ENCODE data around the gene EXOC3.
"Not testable (repeated sequence)": the region's sequence is repeated elsewhere in the genome, so short reads cannot be mapped to it uniquely, and the experiment has no call there.

The EXOC3 gene

DNA sequence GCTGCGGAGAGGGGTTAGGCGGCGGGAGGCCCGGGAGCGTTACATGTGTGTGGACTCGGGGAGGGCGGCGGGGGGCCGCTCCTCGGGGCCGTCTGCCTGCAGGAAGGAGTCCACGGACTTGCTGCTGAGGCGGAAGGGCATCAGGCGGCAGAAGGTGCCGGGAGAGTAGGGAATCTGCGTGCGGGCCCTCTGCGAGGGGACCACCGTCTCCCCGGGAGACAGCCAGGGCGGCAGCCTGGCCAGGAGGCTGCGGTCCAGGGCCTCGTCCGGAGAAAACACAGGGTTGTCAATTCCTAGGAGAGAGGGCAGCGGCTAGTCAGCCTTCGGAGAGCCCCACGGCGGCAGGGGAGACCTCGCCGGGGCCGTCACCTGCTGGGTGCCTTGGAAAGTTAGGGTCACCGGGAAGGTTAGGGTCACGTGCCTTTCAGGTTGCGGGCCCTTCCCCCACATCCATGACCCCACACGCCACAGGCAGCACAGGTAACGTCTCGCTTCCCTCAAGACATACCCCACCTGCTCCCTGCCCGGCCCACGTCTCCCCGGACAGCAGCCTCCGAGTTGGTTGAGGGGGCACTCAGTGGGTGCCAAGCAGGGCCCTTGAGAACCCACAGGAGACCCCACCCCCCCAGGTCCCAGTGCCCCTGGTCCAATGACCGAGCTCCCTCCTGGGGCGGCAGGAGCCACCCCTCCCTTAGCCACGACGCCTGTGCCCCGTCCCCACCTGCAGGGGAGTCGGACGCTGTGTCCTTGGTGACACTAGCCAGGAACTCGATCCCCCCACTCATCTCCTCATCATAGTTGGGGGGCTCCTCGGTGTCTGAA, 32.1 kb downstream of the EXOC3 start:
- DNase-seq = no peak

DNA sequence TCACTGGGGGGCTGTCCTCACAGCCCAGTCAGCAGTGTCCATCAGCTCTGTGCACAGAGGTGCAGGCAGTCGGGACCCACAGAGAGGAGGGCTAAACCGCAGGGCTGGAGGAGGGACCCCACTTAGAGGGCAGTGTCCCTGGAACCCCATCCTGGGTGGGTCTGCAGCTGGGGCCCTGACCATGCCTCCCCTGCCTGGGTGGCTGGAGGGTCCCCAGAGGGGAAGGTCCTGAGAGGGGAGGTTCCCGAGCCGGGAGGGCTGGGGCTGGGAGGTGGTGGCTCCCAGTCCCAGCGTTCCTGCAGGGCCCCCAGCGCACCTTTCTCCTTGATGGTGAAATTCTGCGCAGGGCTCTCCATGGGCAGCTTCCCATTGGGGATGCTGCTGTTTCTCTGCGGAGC, 32.7 kb downstream of the EXOC3 start:
- no peak for DNase-seq

DNA sequence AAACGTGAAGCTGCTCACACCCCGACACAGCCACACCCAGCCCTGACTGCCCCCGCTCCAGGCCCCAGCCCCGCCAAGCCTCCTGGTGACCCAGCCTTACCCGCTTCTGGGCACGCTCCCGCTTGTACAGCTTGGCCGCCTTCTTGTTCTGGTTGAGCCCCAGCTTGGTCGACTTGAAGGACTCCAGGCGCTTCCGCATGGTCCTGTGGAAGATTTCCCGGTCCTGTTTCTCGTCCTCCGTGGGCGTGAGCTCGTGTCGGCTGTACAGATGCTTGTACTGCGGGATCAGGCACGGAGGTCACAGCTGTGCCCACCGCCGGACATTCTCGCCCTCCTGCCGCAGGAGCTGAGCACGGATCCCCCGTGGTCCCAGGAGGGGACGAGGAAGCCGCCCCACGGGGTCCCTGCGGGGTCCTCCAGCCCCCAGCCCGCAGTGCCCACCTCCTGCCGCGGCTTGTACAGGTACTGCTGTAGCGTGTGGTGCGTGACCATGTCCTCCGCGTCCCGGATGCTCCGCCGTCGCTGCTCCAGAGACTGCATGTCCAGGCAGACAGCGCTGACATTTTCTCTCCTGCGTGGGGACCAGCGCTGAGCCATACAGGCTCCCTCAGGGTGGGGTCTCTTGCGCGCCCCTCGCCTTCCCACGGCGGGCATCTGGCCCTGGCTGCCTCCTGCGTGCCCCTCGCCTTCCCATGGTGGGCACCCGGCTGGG, 33.3 kb downstream of the EXOC3 start:
- DNase-seq = no peak

DNA sequence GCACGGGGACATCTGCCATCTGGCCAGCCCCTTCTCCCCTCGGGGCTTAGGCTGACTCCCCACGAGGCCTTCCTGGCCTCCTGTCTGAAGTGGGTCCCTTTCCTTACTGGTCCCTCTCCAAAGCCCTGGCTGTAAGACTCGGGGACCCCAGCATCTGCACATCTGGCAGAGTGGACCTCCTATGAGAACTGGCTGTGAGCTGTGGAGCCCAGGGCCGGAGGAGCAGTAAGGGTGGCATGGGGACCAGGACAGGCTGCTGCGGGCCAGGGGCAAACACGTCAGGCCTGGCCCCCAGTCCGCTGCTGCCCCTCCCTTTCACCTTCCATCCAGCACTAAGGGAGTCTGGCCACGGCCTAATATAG, 33.8 kb downstream of the EXOC3 start:
- no peak for DNase-seq

DNA sequence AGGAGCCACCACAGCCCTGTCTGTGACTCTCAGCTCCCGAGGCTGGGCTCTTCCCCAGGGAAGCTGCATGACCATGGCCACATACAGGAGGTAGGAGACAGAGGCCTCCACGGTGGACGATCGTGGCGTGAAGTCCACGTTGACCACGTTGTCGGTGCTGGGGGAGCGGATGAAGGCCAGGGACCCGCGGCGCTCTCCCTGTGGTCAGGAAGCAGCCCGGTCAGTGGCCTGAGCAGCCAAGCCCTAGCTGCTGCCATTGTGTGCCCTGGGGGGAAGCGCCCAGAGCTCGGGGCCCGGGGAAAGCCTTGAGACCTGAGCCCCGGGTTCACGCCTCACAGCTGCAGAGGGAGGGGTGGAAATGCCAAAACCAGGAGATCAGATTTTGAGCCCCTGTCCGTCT, 34.3 kb downstream of the EXOC3 start:
- DNase-seq = no peak

DNA sequence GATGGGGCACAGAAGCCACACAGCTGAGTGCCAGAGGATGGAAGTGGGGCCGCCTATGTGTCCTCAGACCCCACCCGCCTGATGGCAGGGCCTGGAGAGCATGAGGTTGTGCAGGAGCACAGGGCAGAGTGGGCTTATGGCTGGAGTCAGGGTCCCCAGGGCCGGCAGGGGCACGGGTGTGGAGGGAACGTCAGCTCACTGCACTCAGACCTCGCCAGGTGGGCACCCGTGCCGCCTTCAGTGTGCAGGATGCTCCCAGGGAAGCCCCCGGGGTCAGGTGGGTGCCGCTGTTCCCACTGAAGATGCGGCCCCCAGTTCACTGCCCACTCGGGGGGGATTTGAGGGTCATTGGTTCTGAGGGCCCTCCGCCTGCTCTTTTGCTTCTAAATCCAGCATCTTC, 34.9 kb downstream of the EXOC3 start:
- no peak for DNase-seq

DNA sequence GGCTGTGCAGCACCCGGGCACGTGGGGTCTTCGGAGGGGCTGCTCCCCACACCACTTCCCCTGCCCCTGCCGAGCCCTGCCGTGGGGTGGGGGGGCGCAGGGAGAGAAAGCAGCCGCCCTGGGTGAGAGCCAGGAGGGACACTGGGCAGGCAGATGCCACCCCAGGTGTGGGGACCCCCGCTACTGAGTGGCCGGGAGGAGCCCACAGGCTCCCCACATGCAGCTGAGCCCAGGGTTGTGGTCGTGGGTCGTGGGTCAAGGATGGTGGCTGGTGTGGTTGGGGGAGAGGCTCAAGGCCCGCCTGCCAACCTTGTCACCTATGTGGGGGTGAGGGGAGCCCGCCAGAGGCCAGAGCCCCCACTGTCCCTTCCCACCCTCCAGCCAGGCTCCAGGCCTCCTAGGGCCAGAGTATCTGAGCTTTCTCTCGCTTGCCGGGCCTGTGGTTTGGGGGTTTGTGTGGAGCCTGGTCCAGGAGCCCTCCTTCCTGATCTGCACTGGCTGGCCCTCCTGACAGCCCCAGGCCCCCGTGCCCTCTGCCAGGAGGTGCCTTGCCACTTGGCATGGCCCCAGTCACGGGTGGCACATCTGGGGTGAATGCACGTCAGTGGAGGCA, 35.5 kb downstream of the EXOC3 start:
- DNase-seq = no peak

DNA sequence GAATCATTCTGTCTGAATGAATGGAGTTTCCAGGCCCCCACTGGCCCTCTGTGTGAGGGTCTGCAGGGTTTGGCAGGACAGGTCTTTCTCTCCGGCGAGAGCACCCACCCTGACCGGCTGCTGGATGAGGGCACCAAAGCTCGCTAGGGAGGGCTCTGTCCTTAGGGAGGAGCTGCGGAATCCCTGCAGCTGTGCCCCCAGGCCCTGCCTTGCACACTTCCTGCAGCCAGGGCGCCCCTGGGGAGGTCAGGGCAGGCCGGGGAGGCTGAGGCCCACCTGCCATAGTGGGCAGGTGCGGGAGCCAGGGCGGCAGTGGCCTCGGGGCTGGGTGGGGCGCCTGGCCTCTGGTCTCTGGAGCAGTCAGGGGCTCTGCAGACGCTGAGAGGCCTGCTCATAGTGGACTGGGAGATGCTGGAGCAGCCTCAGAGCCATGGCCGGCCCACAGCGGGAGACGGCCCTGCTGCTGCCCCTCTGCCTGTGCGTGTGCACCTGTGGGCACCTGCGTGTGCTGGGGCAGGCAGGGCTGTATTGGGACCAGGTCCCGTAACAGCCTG, 36.1 kb downstream of the EXOC3 start:
- no peak for DNase-seq

DNA sequence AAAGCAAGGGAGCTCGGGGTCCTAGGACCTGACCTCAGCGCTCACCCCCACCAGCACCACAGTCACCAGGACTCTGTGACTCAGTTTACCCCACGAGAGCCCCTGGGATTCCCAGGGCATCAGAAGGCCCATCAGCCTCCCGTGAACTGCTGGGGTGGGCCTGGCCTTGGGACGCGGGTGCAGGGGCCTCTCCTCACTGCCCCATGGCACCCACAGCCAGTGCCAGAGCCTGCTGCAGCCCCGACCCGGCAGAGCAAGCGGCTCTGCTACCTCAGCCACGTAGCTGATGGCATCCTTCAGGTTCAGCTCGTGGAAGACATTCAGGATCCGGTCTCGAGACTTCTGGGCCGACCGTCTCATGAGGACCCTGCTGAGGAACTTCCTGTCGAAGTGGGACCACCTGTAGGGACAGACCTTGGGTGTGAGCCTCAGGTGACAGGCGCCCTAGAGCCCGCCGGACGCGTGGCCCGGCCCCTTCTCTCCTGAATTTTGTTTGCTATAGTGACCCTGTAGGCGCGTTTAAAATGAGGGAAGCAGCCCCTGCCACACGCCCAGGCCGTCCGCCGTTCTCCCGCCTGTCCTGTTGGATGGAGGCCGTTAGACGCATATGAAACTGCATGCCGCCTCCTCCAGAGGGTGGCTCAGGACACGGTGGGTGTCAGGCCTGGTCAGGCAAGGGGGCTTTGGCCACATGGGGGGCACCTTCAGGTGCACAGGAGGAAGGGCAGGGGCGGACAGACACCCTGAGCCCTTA, 36.8 kb downstream of the EXOC3 start:
- DNase-seq = no peak

DNA sequence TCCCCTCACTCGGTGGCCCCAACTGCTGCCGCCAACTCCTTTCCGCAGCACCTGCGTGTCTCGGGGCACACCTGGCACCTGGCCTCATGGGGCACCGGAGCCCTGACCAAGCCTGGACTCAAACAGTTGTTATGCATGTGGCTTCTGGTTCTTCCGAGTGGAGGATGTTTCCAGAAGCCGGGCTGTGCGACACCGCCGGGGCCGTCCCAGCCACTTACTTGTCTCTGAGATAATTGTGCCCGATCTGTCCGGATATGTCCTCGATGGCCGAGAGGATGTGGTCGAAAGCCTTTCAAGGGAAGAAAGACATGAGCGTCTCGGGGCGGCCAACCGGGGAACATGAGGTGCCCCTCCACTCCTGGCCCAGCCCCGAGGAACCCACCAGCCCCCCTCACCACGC, 38.4 kb downstream of the EXOC3 start:
- DNase-seq = no peak

DNA sequence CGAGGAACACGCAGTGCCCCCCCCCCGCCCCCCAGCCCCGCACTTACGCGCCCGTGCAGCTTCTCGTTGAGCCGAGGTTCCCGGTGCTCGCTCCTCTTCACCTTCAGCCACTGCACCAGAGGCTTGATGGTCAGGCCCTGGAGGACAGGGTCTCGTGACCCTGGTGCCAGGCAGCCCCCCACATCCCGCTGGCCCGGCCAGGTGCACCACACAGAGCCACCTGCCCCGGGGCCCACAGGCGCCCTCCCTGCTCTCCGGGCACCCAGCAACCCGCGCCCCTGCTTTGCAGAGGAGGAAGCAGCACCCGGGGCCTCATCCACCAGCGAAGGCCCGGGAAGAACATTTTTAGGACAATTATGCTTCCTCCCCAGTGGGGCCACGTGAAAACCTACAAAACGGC, 39.0 kb downstream of the EXOC3 start:
- DNase-seq = no peak

DNA sequence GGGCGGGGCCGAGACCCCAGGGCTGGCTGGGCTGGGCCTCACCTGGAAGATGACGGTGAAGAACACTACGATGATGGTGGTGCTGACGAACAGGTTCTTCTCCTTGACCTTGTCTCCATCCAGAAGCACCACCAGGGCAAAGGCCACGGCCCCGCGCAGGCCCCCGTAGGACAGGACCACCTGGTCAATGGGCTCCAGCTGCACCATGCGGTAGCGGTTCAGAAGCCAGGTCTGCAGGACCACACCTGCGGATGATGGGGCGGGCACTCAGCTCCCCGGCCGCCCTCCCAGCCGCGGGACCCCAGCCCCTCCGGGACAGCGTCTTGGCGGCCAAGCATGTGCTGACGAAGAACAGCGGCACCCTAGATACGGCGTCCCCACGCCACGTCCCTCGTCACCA, 39.5 kb downstream of the EXOC3 start:
- no peak for DNase-seq

DNA sequence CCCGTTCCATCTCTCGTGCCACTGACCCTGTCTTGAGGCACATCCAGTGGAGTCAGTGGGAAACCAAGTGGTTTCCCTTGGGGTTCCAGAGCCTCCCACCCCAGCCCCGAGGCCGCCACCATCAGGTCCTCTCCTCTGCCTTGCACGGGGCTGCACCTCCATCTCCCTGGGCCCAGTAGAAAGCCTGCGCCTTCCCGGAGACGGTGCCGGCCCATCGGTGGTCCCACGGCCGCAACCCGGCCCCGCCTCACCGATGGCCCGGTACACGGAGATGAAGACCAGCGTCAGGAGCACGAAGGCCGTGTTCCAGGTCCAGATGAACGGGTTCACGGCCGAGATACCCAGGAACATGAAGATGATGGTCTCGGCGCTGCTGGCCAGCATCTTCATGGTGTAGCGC, 40.0 kb downstream of the EXOC3 start:
- DNase-seq = no peak

DNA sequence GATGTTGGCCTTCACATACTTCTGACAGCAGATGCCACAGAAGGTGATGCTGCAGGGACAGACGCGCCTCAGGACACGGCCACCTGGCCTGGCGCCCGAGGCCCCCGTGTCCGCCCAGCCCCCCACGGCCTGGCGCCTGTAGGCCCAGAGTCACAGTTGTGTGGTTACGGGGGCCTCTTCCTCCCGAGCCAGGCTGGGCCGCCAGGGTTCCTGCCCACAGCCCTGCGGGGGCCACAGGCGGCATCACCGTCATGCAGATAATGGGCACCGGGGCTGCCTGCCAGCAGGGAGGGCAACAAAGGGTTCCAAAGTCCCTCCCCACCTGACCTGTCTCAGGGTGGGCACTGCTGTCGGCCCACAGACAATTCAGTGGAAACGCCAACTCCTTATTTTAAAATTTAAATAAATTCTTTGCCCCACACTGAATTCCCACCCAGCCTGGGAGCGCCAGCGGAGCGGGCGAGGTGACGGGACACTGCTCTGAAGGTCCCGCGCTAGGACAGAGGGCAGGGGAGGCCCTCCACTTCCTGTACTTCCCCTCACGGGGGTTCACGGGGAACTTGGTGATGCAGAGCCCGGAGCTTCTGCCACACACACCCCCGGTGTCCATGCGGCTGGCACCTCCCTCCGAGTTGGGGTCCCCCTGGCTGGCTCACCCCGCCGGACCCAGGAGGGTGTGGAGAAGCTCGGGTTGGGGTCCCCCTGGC, 40.6 kb downstream of the EXOC3 start:
- no peak for DNase-seq

DNA sequence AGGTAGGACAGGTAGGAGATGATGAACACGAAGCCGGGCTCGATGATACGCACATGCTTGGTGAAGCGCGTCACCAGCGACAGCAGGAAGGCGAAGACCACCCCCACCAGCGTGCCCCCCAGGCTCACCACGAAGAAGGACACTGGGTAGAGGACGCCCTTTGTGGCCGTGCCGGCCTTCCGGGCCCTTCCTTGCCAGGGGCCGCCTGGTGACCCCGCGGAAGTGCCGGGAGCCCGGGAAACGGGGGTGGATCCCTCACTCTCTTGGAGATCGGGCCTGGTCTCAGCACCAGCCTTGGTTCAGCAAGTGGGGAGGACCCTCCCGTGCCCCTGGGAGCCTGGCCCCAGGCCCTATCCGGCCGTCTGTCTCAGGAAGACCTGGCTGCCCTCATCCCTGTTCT, 41.6 kb downstream of the EXOC3 start:
- no peak for DNase-seq

DNA sequence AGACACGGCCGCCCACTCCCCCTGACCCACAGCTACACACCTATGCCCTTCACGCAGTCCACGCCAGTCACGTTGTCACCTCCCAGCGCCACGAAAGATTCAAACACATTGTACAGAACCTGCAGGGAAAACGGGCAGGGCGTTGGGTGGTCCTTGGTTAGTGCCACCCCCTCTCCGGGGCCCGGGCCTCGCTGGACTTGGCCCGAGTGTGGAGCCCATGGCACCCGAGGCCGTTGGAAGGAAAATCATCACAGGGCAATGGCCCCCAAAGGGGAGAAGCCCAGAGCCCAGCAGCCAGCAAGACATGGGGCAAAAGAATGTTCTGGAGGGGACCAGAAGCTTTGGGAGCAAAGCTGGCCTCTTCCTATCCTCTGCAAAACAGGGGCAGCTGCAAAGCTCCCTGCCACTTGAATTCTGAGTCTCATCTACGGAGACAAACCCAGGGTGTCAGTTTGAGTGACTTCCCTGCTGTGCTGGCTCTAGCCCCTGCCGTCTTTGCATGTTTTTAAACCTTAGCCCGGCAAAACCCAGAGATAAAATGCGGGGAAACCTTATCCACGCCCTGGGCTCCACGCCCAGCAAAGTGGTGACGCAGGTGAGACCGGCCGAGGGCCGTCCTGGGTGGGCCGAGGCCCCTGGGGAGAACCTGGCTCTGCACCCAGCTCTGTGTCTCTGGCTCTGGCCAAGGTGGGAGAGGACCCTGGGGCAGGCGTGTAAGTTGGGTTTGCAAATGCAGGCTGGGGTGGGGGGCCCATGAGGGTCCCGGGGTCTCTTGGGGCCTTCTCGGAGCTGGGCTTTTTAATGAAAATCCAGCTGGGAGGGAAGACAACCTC, 42.4 kb downstream of the EXOC3 start:
- DNase-seq = no peak

DNA sequence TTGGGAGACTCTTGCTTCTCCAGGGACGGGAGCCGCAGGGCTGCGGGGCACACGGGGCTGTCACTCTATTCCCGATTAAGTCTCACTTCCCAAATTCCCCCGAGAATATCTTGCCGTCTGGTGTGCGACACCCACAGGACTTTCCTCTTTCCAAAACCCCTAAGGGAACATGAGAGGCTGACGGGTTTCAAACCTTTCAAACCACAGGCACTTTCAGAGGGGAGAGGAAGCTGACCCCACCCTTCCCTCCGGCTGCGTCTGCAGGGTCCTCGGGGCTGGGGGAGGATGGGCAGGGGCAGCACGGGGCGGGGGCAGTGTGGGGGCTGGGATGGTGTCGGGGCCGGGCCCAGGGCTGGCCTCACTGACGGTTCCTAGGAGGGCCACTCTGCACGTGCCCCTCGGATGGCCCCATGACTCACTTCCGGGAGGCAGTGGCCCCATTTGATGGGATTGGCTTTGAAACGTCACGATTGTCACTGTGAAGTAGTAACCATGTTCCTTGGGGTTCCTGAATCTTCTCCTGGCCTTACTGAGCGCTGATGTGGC, 43.0 kb downstream of the EXOC3 start:
- DNase-seq = no peak

DNA sequence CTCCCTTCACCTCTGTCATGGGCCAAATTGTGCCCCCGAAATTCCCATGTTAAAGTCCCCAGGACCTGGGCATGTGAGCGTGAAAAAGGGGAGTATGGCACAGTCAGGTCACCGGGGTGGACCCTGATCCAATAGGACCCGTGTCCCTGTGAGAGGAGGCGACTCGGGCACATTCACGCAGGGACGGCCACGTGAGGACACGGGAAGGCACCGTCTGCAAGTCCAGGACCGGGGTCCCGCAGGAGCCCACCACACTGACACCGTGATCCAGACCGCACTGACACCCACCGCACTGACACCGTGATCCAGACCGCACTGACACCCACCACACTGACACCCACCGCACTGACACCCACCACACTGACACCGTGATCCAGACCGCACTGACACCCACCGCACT, 43.6 kb downstream of the EXOC3 start:
- DNase-seq = not testable (repeated sequence)

DNA sequence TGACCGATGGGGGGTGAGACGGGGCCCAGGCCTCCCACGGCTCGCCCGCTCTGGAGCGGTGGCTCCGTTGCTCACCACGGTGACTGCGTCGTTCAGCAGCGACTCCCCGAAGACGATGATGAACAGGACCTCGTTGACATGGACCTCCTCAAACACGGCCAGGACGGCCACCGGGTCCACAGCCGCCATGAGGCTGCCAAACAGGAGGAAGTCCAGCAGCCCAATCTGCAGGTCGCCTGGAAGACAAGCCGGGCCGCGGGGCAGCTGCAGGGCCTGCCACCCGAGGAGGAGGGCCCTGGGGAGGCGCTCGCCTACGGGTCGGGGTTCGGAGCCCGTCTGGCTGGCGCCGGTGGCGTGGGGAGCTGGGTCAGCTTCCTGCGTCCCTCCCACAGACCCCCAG, 45.3 kb downstream of the EXOC3 start:
- DNase-seq = no peak

DNA sequence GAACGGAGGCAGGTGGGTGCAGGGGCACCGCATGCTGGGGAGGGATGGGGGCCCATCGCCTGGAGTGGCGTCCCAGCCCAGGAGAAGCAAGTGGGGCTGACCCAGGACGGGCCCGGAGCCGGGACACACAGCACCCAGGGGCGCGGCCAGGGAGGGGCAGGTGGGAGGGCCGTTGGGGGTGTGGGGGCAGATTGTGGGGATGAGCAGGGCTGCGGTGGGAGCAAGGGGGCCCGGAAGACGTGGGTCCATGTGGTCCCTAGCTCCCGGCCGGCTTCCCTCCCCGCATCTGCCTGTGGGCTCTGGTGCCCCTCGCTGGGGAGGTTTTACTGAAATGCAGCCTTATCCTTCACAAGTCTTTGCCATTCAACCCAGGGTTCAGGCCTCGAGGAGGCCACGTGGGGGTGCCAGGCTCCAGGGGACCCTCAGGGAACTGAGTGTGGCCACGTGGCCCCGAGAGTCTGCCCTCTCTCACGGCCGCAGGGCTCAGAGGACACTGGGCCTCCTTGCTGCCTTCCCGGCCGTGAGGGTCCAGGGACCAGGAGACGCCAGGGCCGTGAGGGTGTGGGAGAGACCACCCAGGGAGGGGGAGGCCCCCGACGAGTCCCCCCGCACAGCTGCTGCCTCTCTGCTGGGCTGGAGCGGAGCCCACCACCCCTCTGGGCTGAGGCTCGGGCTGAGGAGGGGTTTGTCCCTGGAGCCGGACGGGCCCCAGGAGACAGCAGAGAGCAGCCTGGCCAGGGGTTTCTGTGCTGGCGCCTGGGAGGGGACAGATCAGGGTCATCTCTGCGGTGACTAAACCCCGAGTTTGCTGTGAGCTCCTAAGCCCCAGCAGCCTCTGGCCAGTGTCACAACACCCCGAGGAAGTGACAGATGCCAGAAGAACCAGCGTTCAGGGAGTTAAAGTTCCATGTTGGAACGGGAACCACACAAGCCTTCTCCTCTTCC, 46.0 kb downstream of the EXOC3 start:
- DNase-seq = no peak

Measured in hippocampal formation (tissue), 2 donors.